HCT116 (cell line): ENCODE results near the gene PRPF40A. TPM values are rescaled to one million over a fixed set of nuclear protein-coding genes. Genes with fewer than 3 reads are reported as not detected.
"Not testable (repeated sequence)": the region's sequence is repeated elsewhere in the genome, so short reads cannot be mapped to it uniquely, and the experiment has no call there.

ENCODE experiments used
- ATAC-seq: fragments of 200-7000 bp; cut with Tn5 transposase; 2 replicates; pipeline ENCODE4 v1.9.1; 2020; ENCODE audit warnings: mild to moderate bottlenecking, moderate library complexity
- BruUV-seq: library from RNA; stranded (reverse); fragments of 400-500 nt; replicated peaks from 2 replicates; lab custom pipeline; 2021; lab: Mats Ljungman, UMichigan
- CTCF ChIA-PET: fragments of 300-600 bp; sonication (Branson Sonifier 250); formaldehyde crosslinking; loops from one replicate; lab custom pipeline; 2021; ENCODE audit warnings: antibody characterized with exemption; lab: Charles Lee
- POLR2A ChIA-PET: fragments of 300-600, 350-600 bp; sonication (Branson Sonifier 250); formaldehyde crosslinking; loops from one replicate; lab custom pipeline; 2021; ENCODE audit warnings: antibody characterized with exemption; lab: Charles Lee
- RAD21 ChIA-PET, 2 experiments: fragments of 300-600 bp; sonication (Branson Sonifier 250); formaldehyde crosslinking; loops; one replicate each; lab custom pipeline; 2023; ENCODE audit warnings: low total read pairs in 2 of 2; ENCODE audit not compliant: uncharacterized antibody in 2 of 2, unreplicated experiment in 2 of 2, low non-redundant PET in 1 of 2; lab: Charles Lee
- DNase-seq: peaks from one replicate; pipeline ENCODE4 v3.0.0-alpha.2; 2010; ENCODE audit warnings: low read depth, low spot score
- H2AFZ ChIP-seq: fragments of 200-600 bp; shearing (Covaris generic), sonication (generic); 2 replicates; pipeline ENCODE4 v1.6.1; 2017; ENCODE audit warnings: low read depth, mixed run types, mixed read lengths, antibody characterized with exemption, low read length; ENCODE audit not compliant: poor library complexity, severe bottlenecking
- H3K27ac ChIP-seq: 2 replicates; pipeline ENCODE4 v1.5.1; 2012; ENCODE audit warnings: low read depth, low read length
- H3K27me3 ChIP-seq: fragments of 200-600 bp; sonication (generic); 2 replicates; pipeline ENCODE4 v1.6.1; 2016; ENCODE audit warnings: mixed run types, low read length, mixed read lengths; ENCODE audit not compliant: insufficient read depth
- H3K36me3 ChIP-seq, 2 experiments: fragments of 200-500 bp in 1 of 2; fragments of 200-600 bp in 1 of 2; sonication (Bioruptor generic) in 1 of 2; sonication (generic) in 1 of 2; 2 replicates each; pipeline versions ENCODE4 v1.5.1 to v1.6.1; 2014 to 2016; ENCODE audit warnings: low read length in 2 of 2, inconsistent platforms in 1 of 2, mixed read lengths in 1 of 2, mixed run types in 1 of 2; ENCODE audit not compliant: insufficient read depth in 2 of 2, control insufficient read depth in 1 of 2
- H3K4me1 ChIP-seq, 2 experiments: fragments of 200-600 bp in 1 of 2; sonication (generic) in 1 of 2; 2 replicates each; pipeline versions ENCODE4 v1.5.1 to v1.6.1; 2012 to 2017; ENCODE audit warnings: low read length in 2 of 2, inconsistent platforms in 1 of 2, mild to moderate bottlenecking in 1 of 2, mixed read lengths in 1 of 2, mixed run types in 1 of 2, moderate library complexity in 1 of 2; ENCODE audit not compliant: insufficient read depth in 2 of 2, control insufficient read depth in 1 of 2
- H3K4me2 ChIP-seq: fragments of 200-600 bp; sonication (generic); 2 replicates; pipeline ENCODE4 v1.6.1; 2017; ENCODE audit warnings: mixed run types, low read length, mixed read lengths
- H3K4me3 ChIP-seq, 2 experiments: fragments of 200-600 bp in 1 of 2; sonication (generic) in 1 of 2; replicated peaks in 1 of 2; 2 replicates each; pipeline ENCODE4 v1.5.1; 2011 to 2016; ENCODE audit warnings: low read length in 2 of 2, control low read depth in 1 of 2, low read depth in 1 of 2, mild to moderate bottlenecking in 1 of 2, mixed read lengths in 1 of 2, mixed run types in 1 of 2
- H3K79me2 ChIP-seq: fragments of 200-600 bp; sonication (generic); 2 replicates; pipeline ENCODE4 v1.6.1; 2017; ENCODE audit warnings: mild to moderate bottlenecking, mixed run types, low read length, moderate library complexity, mixed read lengths; ENCODE audit not compliant: insufficient read depth
- H3K9ac ChIP-seq: fragments of 200-600 bp; sonication (generic); 2 replicates; pipeline ENCODE4 v1.6.1; 2016; ENCODE audit warnings: low read length, mixed read lengths
- H3K9me2 ChIP-seq: fragments of 200-600 bp; sonication (generic), shearing (Covaris generic); 2 replicates; pipeline ENCODE4 v1.6.1; 2017; ENCODE audit warnings: mixed run types, mild to moderate bottlenecking, moderate library complexity; ENCODE audit not compliant: insufficient read depth
- H3K9me3 ChIP-seq, 2 experiments: fragments of 200-500 bp in 1 of 2; fragments of 200-600 bp in 1 of 2; sonication (Bioruptor generic) in 1 of 2; sonication (generic) in 1 of 2; 2 replicates each; pipeline ENCODE4 v1.6.1; 2014 to 2017; ENCODE audit warnings: low read length in 2 of 2, mixed read lengths in 2 of 2, inconsistent platforms in 1 of 2, low read depth in 1 of 2, mild to moderate bottlenecking in 1 of 2, mixed run types in 1 of 2, moderate library complexity in 1 of 2; ENCODE audit not compliant: control insufficient read depth in 1 of 2, insufficient read depth in 1 of 2
- H4K20me1 ChIP-seq: fragments of 200-600 bp; sonication (generic), shearing (Covaris generic); 2 replicates; pipeline ENCODE4 v1.6.1; 2017; ENCODE audit warnings: mixed run types, mild to moderate bottlenecking, moderate library complexity; ENCODE audit not compliant: insufficient read depth
- CBX3 ChIP-seq: IDR thresholded peaks from 2 replicates; pipeline ENCODE4 v1.6.1; 2012; ENCODE audit warnings: low read depth
- CEBPB ChIP-seq: IDR thresholded peaks from 2 replicates; pipeline ENCODE4 v1.6.1; 2012; ENCODE audit warnings: low read depth
- ELF1 ChIP-seq: IDR thresholded peaks from 2 replicates; pipeline ENCODE4 v1.6.1; 2012; ENCODE audit warnings: low read depth, borderline replicate concordance
- EZH2 ChIP-seq: fragments of 200-600 bp; sonication (generic); IDR thresholded peaks from 2 replicates; pipeline ENCODE4 v1.6.1; 2017; ENCODE audit warnings: antibody characterized with exemption, mixed run types
- EZH2phosphoT487 ChIP-seq: fragments of 200-600 bp; IDR thresholded peaks from 2 replicates; pipeline ENCODE4 v1.6.1; 2018; ENCODE audit warnings: antibody characterized with exemption, borderline replicate concordance
- FOSL1 ChIP-seq: IDR thresholded peaks from 2 replicates; pipeline ENCODE4 v1.6.1; 2012; ENCODE audit warnings: low read depth
- JUND ChIP-seq: IDR thresholded peaks from 2 replicates; pipeline ENCODE4 v1.6.1; 2012
- POLR2A ChIP-seq: IDR thresholded peaks from 2 replicates; pipeline ENCODE4 v1.7.0; 2011; ENCODE audit warnings: borderline replicate concordance; ENCODE audit not compliant: insufficient read depth, insufficient read length; ENCODE audit errors: extremely low read depth
- POLR2AphosphoS5 ChIP-seq: IDR thresholded peaks from 2 replicates; pipeline ENCODE4 v1.6.1; 2011; ENCODE audit warnings: mild to moderate bottlenecking, low read depth, low read length, moderate library complexity
- SP1 ChIP-seq: IDR thresholded peaks from 2 replicates; pipeline ENCODE4 v1.6.1; 2012; ENCODE audit warnings: low read depth
- SRF ChIP-seq: IDR thresholded peaks from 2 replicates; pipeline ENCODE4 v1.6.1; 2012; ENCODE audit warnings: low read depth
- TCF7L2 ChIP-seq: IDR thresholded peaks from 2 replicates; pipeline ENCODE4 v1.7.0; 2011; ENCODE audit warnings: borderline replicate concordance, inconsistent platforms; ENCODE audit not compliant: insufficient read depth, insufficient read length; ENCODE audit errors: extremely low read depth
- intact Hi-C: fragments of 100-400 bp; cut with micrococcal nuclease; formaldehyde crosslinking; loops from 2 replicates; pipeline ENCODE4 v1.10.0; 2022
- total RNA-seq: library from RNA; stranded (reverse); gene quantifications from one replicate; pipeline ENCODE4 v1.2.1, GENCODE V29; 2021; ENCODE audit not compliant: unreplicated experiment
- TF ChIP-seq, protein P1 (sequence below): IDR thresholded peaks from 2 replicates; pipeline ENCODE4 v1.6.1; 2012
- TF ChIP-seq, protein P2 (sequence below): IDR thresholded peaks from 2 replicates; pipeline ENCODE4 v1.6.1; 2011; ENCODE audit warnings: mild to moderate bottlenecking, low read length, moderate library complexity; ENCODE audit not compliant: insufficient replicate concordance; ENCODE audit errors: extremely low read depth

PRPF40A gene
- total RNA-seq, 1 experiment from 2014 or later: 171 TPM

DNA sequence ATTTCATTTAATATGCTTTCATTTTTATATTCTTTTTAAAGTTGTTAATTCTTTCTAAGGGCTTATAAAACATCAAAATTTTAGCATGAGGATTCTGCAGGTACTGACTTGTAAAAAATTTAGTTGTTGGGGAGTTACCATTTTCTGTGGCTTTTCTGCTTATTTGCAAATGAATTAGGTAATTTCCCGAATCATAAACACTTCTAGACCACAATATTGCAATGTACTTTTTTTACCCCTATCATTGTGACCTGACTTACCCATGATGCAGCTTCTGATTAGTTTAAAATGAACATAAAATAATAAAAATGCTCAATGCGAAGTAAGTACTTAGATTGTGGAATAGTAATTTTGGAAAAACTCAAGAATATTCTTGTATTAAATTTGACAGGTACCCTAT is 12.6 kb upstream of the PRPF40A start:
- H3K27ac ChIP-seq: no peak overlapping the region
- no peaks in the 10 kb centered on the region for H3K9me3 ChIP-seq
- H4K20me1 ChIP-seq: no peaks in the 10 kb centered on the region
- peaks cover 16% of the 10 kb centered on the region for H3K79me2 ChIP-seq
- H3K27me3 ChIP-seq: no peaks in the 10 kb centered on the region
- intact Hi-C loops: no loop called here
- H3K36me3 ChIP-seq: 0 out of 4 replicates have a peak, but pooled peaks cover 0 to 2% of the 10 kb centered on the region in 2 experiments
- H3K4me1 ChIP-seq: no peaks in the 10 kb centered on the region
- no peaks in the 10 kb centered on the region for H3K9me2 ChIP-seq
- no peak overlapping the region for H3K9ac ChIP-seq
- DNase-seq: no peak
- no peak for TF ChIP-seq JUND
- TF ChIP-seq, protein P1, sequence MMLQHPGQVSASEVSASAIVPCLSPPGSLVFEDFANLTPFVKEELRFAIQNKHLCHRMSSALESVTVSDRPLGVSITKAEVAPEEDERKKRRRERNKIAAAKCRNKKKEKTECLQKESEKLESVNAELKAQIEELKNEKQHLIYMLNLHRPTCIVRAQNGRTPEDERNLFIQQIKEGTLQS: no peak
- TF ChIP-seq SRF: no peak
- TF ChIP-seq, protein P2, sequence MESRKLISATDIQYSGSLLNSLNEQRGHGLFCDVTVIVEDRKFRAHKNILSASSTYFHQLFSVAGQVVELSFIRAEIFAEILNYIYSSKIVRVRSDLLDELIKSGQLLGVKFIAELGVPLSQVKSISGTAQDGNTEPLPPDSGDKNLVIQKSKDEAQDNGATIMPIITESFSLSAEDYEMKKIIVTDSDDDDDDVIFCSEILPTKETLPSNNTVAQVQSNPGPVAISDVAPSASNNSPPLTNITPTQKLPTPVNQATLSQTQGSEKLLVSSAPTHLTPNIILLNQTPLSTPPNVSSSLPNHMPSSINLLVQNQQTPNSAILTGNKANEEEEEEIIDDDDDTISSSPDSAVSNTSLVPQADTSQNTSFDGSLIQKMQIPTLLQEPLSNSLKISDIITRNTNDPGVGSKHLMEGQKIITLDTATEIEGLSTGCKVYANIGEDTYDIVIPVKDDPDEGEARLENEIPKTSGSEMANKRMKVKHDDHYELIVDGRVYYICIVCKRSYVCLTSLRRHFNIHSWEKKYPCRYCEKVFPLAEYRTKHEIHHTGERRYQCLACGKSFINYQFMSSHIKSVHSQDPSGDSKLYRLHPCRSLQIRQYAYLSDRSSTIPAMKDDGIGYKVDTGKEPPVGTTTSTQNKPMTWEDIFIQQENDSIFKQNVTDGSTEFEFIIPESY: no peak
- TF ChIP-seq POLR2AphosphoS5: no peak
- TF ChIP-seq SP1: no peak
- no peak for TF ChIP-seq CEBPB
- TF ChIP-seq POLR2A: no peak
- no peak for TF ChIP-seq FOSL1
- TF ChIP-seq, all 23 proteins: peak for 0
- H3K4me2 ChIP-seq: no peak overlapping the region
- no peak overlapping the region for H2AFZ ChIP-seq
- H3K4me3 ChIP-seq: no peak overlapping the region
- POLR2A ChIA-PET: no interaction called here
- CTCF ChIA-PET: interaction anchor here (1.2 kb wide), 1 partner anchor 13 kb away, joined by 4 read pairs; no protein-coding TSS in a partner anchor
- RAD21 ChIA-PET: no interaction called here
- no peak for ATAC-seq
- BruUV-seq: no TSS peak

DNA sequence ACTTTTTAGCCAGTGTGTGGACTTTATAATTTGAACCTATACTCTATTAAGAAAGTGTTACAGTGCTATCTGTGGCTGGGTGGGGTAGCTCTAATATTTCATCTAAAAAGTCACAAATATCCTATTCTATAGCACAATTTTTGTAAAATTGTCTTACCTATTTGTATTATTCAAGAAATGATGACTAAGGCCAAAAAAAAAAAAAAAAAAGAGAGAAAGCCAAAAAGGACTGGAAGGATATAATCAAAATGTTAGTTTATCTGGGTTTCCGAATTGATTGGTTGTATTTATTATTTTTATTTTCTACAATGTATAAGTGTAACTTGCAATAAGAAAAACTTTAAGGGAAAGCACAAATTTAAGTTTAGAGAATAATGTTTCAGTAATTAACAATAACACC is 6.7 kb upstream of the PRPF40A start:
- H3K79me2 ChIP-seq: peaks cover 56% of the 10 kb centered on the region
- POLR2A ChIA-PET: no interaction called here
- H3K27me3 ChIP-seq: no peaks in the 10 kb centered on the region
- CTCF ChIA-PET: interaction anchor here (1.4 kb wide), 1 partner anchor 19 kb away, joined by 3 read pairs; no protein-coding TSS in a partner anchor
- H3K4me1 ChIP-seq: peaks cover 0 to 6% of the 10 kb centered on the region in 2 experiments; a peak in 2 of 4 replicates
- H3K27ac ChIP-seq: no peak overlapping the region
- intact Hi-C loops: no loop called here
- H3K9me2 ChIP-seq: no peaks in the 10 kb centered on the region
- ATAC-seq (no peak), DNase-seq (no peak)
- no TSS peak for BruUV-seq
- H3K4me3 ChIP-seq: no peak overlapping the region
- RAD21 ChIA-PET: no interaction called here
- H2AFZ ChIP-seq: no peak overlapping the region
- no peaks in the 10 kb centered on the region for H4K20me1 ChIP-seq
- TF ChIP-seq CBX3 (no peak), TCF7L2 (no peak), EZH2 (no peak), EZH2phosphoT487 (no peak), SRF (no peak), ELF1 (no peak)
- TF ChIP-seq, protein P1: no peak
- H3K9me3 ChIP-seq: no peaks in the 10 kb centered on the region
- H3K4me2 ChIP-seq: no peak overlapping the region
- H3K9ac ChIP-seq: no peak overlapping the region
- H3K36me3 ChIP-seq: peaks cover 0 to 2% of the 10 kb centered on the region in 2 experiments; a peak in 2 of 4 replicates

DNA sequence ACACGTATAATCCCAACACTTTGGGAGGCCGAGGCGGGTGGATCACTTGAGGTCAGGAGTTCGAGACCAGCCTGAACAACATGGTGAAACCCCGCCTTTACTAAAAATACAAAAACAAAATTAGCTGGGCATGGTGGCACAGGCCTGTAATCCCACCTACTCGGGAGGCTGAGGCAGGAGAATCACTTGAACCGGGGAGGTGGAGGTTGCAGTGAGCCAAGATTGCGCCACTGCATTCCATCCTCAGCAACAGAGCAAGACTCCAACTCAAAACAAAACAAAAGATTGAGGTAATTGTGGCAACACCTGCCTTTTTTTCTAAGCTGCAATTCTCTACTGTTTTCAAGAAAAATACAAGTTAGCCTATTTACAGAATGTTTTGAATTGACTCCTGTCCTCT is 5.4 kb upstream of the PRPF40A start:
- H3K4me2 ChIP-seq, H3K27ac ChIP-seq, DNase-seq, H3K9me3 ChIP-seq, H3K9me2 ChIP-seq, intact Hi-C loops, H2AFZ ChIP-seq, H3K4me1 ChIP-seq, H3K36me3 ChIP-seq, CTCF ChIA-PET, H3K27me3 ChIP-seq, BruUV-seq, H4K20me1 ChIP-seq, POLR2A ChIA-PET, RAD21 ChIA-PET, ATAC-seq, H3K9ac ChIP-seq, H3K4me3 ChIP-seq: not testable (repeated sequence)
- peaks cover 56% of the 10 kb centered on the region for H3K79me2 ChIP-seq
